GM12892 (cell line): ENCODE measurements around the gene PLEKHM3.

Experiments used
- POLR2A ChIP-seq: IDR thresholded peaks from 2 replicates; pipeline ENCODE4 v1.6.1; 2011; ENCODE audit warnings: low read depth, low read length, control low read depth
- POLR2AphosphoS5 ChIP-seq: IDR thresholded peaks from 2 replicates; pipeline ENCODE4 v1.6.1; 2011; ENCODE audit warnings: low read depth, low read length, control low read depth

DNA sequence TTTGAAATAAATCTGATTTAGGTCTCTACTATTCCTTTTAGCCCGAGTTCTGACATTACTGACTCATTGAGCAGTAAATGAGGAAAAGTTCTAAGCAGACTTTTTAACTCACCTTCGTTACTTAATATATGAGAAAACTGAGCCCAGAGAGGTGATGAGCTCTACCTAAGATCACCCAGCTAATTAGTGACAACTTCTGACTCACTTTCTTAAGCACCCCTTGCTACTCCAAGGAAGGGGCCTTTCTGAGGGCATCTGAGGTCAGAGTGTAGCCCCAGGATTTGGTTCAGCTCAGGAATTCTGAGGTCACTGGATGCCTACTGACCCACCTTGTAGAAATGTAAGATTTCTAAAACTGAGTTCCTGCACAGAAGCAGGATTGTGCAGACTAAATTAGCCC lies 153.4 kb downstream of the PLEKHM3 start:
- no peak for TF ChIP-seq POLR2A
- TF ChIP-seq POLR2AphosphoS5, result no peak
